ENCODE results near the gene DUSP10.

DUSP10 gene

GRCh38 chr1:221762121-221762520 is 20.2 kb upstream of the DUSP10 start:
- no peak for DNase-seq (ENCODE audit: low spot score)

DNA sequence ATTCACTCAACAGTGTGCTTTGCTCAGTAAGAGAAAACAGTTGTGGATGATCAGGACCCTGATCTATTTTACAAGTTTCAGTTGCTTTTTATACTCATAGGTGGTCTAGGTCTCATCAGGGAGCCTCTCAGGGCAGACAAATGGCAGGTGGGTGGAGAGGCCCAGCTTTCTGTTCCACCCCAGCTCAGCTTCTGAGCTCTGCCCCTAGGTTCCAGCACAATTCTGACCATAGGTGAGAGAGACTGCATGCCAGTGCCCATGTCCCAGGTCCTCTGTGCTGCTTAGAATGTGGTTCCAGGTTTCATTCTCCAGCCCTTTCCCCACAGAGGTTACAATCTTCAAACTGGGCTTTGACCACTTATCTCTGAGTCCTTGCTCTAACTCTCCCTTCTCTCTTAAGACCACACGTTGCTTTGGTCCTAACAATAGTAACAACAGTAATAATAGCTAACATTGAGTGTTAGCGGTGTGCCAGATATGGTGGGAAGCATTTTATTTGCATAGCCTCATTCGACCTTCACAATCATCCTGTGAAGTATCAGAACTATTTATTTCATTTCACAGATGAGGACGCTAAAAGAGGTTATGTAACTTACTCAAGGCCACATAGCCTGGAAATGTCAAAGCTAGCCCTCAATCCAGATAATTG is 19.6 kb upstream of the DUSP10 start:
- DNase-seq (ENCODE audit: low spot score), result no peak

DNA sequence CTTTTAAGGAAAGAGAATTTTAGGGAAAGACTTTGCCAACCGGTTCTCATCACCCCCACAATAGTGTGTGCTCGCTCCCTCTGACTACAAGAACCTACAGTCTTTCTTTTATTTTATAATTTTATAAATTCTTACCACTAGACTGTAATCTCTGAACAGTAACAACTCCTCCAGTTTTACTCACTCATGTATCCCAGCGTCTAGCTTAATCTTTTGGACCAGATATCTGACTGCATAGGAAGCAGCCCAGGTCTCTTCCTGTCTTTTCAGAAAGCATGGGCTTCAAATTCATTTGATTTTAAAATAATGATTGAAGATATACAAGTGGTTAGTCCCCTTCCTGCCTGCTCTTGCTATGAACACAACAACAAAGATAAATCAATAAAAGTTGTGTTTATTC is 19.0 kb upstream of the DUSP10 start:
- no peak for DNase-seq (ENCODE audit: low spot score)

DNA sequence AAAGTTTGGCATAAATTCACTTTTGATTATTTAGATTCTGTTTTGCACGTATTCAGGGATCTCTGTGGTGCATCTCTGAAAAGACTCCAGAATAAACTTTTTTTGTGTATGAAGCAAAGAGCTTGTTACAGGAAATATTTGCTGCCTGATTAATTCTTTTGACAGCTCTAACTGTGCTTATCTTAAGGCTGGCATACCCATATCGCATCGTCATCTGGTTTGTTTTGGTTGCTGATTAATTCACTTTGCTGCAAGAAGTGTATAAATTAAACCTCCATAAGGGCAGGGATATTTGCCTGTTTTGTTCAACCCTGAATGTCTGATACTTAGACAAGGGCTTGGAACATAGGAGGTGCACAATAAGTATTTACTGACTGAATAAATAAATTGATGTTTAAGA is 17.5 kb upstream of the DUSP10 start:
- DNase-seq (ENCODE audit: low spot score), result no peak

- DNase-seq (ENCODE audit: low spot score), result no peak
Measured at GRCh38 chr1:221758455-221758854, 16.6 kb upstream of the DUSP10 start.

DNA sequence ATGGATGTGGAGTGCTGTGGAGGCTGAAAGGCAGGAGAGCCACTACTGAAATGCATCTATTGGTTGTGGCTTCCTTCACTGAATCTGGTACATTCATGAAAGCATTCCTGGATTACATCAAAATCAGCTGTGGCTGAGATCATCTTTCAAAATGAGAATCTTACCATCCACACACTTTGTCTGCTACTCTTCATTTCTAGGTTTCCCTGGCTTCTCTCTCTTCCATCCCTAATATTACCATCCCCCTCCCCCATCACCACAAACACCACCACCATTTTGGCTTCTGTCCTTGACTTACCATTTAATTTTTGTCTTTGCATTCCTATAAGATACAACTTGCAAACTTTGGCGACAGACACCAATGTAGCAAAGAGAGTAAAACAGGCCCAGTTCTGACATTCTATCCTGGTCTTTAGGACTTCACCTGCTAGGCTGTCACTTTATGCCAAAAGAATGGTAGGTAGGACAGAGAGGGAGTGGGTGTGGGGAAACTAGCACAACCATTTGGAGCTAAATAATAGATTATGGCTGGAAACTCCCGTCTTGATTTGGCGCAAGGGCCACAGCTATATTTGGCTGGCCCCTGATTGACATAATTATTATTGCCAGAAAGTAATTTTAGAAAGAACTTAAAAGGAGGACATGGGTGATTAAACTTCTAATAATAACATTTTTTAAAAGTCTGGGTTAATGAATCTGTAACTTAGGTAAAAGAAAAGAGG is 15.1 kb upstream of the DUSP10 start:
- no peak for DNase-seq (ENCODE audit: low spot score)

- no peak for DNase-seq (ENCODE audit: low spot score)
Measured at GRCh38 chr1:221753828-221754188, 11.9 kb upstream of the DUSP10 start.

- DNase-seq (ENCODE audit: low spot score), result no peak
Measured at GRCh38 chr1:221751226-221751887, 9.5 kb upstream of the DUSP10 start.

DNA sequence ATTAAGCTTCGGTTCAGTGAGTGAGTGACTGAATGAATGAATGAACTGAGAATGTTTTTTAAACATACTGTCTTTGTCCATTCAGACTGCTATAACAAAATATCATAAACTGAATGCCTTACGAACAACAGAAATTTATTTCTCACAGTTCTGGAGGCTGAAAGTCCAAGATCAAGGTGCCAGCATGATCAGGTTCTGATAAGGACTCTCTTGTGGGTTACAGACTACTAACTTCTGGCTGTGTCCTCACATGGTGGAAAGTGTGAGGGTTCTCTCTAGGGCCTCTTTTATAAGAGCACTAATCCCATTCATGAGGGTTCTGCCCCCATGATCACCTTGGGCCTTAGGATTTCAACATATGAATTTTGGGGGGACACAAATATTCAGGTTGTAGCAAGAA is 7.1 kb upstream of the DUSP10 start:
- no peak for DNase-seq (ENCODE audit: low spot score)

- no peak for DNase-seq (ENCODE audit: low spot score)
Measured at GRCh38 chr1:221747839-221748238, 6.0 kb upstream of the DUSP10 start.

GRCh38 chr1:221743416-221744208 is 1.7 kb upstream of the DUSP10 start:
- no peak for DNase-seq (ENCODE audit: low spot score)

DNA sequence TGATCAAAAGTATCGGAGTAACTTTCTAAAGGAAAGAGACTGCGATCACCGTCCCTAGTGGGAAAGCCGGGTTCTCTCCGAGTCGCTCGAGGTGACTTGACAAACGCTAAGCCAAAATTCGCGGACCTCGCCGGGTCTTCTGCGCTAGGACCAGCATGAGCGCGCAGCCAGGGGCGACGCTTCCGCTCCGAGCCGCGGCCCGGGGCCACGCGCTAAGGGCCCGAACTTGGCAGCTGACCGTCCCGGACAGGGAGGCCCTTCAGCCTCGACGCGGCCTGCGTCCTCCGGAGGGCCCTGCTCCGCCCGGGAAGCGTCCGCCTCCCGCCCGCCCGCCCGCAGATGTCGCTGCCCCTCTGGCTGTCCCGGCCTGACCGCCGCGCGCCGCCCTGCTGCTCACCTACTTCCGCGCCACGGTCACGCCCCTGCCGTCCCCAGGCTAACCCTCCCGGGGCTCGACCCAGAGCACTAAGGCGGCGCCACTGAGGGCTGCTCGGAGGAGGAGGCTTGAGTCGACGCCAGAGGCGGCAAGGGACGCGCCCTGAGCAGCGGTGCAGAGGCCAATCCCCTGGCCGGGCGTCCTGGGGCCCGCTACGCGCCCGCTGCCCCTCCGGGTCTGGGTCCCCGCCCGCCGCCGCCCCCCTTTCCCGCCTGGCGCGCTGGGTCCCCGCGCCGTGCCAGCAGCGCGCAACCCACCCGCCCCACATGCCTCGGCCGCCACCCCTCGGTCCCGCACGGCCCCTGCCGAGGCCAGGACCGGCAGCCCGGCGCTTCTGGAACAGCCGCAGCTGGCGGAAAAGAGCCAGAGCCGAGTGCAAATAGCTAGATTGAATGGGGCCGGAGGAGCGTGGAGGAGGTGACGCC is 896 bp upstream of the DUSP10 start:
- peak; percentile 81 for DNase-seq (ENCODE audit: low spot score)

- peak; percentile 36 for DNase-seq (ENCODE audit: low spot score)
Measured at GRCh38 chr1:221740993-221741702, 741 bp downstream of the DUSP10 start.

- DNase-seq (ENCODE audit: low spot score), result no peak
Measured at GRCh38 chr1:221740369-221740992, 1.4 kb downstream of the DUSP10 start.

GRCh38 chr1:221739677-221740025 is 2.2 kb downstream of the DUSP10 start:
- no peak for DNase-seq (ENCODE audit: low spot score)

DNA sequence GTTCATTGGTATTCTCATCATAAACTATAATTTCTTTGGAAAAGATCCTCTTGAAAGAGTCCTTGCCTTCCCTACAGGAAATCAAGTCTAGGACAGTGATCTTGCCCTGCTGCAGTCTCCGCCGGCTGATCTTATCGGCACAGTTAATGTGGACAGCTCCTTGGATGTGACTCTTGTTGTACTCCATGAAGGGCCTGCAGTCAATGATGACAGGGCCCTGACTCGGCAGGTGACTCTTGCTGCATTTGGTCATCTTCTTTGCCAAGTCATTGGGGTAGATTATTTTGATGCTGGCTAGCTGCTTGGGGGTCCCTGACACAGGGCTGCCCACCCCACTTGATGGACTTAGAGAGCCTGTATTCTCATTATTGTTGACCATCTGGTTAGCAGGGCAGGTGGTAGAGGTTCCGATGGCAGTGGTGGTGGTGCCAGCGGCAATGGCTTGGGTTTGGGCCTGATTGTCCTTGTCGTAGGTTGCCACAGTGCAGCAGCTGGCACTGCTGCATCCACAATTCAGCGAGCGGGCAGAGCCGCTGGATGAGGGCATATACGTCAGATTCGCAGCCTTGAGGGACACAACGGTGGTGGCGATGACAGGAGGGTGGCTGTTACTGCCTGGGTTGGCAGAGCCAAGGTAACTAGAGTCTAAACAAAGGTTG is 2.7 kb downstream of the DUSP10 start:
- peak; percentile 45 for DNase-seq (ENCODE audit: low spot score)

GRCh38 chr1:221736714-221737113 is 5.2 kb downstream of the DUSP10 start:
- DNase-seq (ENCODE audit: low spot score), result peak; percentile 59

DNA sequence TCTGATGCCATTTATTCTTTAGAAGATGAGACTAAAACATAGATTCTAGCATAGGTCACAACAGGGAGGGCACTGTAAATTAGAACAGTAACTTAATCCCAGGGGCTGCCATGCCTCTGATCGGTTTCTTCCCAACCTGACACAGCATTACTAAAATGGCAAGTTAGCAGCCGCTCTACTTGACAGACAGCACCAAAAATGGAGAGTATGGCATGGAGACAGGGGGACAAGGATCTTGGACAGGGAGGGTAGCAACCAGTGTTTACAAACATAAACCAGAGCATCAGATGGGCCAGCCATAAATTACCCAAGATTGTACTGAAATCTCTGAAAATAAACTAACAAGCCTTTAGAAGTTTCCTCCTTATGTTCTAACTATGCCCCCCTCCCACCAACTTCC is 5.9 kb downstream of the DUSP10 start:
- DNase-seq (ENCODE audit: low spot score), result no peak

DNA sequence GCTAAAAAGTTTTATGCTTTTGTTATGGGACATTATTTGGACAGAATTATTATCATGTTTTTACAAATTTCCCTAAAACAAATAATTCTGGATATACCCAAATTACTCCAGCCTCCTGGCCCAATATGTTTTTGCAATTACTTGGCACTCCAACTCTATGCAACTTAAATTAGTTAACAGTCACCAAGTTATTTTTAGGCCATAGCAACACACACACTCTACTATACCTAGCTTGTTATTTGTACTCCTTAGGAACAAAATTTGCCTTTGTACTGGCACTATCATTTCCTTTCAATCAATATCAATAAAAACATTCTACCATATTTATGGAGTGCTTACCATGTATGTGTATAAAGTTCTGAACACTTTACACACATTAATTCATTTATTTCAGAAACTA is 7.7 kb downstream of the DUSP10 start:
- no peak for DNase-seq (ENCODE audit: low spot score)

GRCh38 chr1:221732052-221732451 is 9.8 kb downstream of the DUSP10 start:
- DNase-seq (ENCODE audit: low spot score), result no peak
